DMS153 treated with DMSO at 0.1 percent for 48 hours (cell line): ENCODE data around the gene RNF112.

Source experiments
- DNase-seq: peaks from one replicate; lab custom pipeline; 2025; ENCODE audit not compliant: unreplicated experiment; lab: John Stamatoyannopoulos, UW

The RNF112 gene, protein sequence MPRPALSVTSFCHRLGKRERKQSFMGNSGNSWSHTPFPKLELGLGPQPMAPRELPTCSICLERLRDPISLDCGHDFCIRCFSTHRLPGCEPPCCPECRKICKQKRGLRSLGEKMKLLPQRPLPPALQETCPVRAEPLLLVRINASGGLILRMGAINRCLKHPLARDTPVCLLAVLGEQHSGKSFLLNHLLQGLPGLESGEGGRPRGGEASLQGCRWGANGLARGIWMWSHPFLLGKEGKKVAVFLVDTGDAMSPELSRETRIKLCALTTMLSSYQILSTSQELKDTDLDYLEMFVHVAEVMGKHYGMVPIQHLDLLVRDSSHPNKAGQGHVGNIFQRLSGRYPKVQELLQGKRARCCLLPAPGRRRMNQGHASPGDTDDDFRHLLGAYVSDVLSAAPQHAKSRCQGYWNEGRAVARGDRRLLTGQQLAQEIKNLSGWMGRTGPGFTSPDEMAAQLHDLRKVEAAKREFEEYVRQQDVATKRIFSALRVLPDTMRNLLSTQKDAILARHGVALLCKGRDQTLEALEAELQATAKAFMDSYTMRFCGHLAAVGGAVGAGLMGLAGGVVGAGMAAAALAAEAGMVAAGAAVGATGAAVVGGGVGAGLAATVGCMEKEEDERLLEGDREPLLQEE

GRCh38 chr17:19410875-19411620 is at the start of gene RNF112:
TSS of gene RNF112 (plus strand) at chr17:19411232. CDS start at chr17:19411409, 177 bp downstream.
- no peak for DNase-seq

- no peak for DNase-seq
Observed at GRCh38 chr17:19361326-19361725, 49.7 kb upstream of the RNF112 start.

GRCh38 chr17:19361944-19362276 is 49.1 kb upstream of the RNF112 start:
- DNase-seq = no peak

GRCh38 chr17:19362277-19363113 is 48.5 kb upstream of the RNF112 start, which contains the start of gene B9D1:
TSS of gene B9D1 (minus strand) at chr17:19362723. CDS start at chr17:19362569, 154 bp downstream.
- peak; percentile 41 for DNase-seq

DNA sequence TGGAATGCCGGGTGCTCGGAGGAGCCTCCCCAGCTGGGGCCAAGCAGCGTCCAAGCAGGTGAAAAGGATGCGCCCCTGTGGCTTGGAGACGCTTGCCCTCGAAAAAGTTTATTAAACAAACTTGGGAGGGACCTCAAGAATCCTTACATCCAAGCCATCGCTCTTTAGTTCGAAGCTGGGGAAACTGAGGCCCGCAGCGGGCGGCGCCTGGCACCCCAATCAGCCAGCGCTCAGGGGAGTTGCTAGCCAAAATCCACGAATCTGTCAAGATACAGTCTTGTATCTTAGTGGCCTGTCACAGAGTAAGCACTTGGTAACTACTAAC is 48.0 kb upstream of the RNF112 start:
- no peak for DNase-seq

DNA sequence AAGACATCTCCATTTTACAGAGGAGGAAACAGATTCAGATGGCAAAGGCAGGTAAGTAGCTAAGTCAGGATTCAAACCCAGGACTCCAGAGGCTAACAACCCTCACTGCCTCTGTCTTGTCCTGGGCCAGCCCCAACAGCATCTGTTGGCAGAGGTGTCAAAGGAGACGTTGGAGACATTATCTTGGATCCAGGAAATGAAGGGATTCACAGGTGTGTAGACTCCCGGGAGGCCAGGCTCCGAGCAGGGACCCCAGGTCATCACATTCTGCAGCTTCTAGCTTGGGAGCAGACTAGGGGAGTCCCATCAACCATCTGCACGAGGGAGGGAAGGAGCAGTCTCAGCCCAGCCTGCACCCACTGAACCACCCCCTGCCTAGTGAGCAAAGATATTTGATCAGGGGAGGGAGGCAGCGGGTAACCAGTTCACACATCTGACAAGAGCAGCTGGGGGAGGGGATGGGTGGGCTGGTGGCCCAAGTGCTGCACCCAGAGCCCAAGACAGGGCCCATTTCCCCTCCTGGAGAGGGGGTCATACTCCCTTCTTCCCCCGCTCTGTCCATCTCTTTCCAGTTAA is 47.5 kb upstream of the RNF112 start:
- DNase-seq = no peak

GRCh38 chr17:19364699-19365498 is 46.1 kb upstream of the RNF112 start:
- no peak for DNase-seq

GRCh38 chr17:19365499-19365817 is 45.6 kb upstream of the RNF112 start:
- no peak for DNase-seq

DNA sequence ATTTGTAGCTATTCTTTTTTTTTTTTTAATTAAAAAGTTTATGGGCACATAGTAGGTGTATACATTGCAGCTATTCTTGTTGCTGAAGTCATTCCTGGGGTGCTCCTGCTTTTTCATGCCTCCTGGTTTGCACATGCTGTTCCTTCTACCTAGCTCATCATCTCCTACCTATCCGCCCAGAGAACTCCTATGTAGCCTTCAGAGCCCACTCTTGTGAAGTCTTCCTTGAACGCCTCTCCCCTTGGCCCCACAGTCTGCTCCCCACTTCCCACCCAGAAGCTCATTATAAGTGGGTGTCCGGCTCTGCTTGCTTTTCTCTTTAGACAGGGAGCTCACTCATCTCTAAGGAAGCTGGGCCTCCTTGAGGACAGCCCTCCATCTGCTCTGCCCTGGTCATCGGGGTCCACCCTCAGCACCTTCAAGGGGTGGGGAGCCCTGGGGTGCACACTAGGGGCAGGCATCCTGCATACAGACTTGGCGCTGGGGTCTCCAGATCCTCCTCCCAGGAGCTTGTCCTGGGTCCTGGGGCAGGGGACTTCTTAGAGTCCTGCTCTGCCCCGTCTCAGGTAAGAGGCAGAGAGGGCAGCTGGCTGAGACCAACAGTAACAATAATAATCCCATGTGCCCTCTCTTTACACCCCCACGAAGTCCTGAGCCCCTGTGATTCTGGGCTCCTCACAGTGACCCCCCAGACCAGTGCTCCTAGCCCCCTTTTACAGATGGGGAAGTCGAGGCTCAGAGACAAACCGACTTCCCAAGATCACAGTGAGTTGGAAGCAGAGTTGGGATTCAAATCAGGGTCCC is 45.0 kb upstream of the RNF112 start:
- no peak for DNase-seq

- no peak for DNase-seq
Observed at GRCh38 chr17:19366637-19366972, 44.4 kb upstream of the RNF112 start.

DNA sequence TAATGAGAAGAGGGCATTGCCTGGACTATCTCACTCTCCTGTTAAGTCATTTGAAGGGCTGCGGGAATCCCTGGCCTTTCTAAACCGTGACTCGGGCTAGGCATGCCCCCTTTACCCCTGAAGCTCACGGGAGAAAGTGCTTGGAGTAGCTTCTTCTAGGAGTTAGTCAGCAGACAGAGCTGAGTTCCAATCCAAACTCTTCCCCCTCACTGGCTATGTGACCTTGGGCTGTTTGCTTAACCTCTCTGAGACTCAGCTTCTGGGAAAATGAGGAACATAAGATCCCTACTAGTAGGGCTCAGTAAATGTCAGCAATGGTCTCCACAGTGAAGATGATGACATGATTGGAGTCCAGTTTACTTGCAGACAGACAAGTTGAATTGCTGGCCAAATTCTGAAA is 42.8 kb upstream of the RNF112 start:
- no peak for DNase-seq

DNA sequence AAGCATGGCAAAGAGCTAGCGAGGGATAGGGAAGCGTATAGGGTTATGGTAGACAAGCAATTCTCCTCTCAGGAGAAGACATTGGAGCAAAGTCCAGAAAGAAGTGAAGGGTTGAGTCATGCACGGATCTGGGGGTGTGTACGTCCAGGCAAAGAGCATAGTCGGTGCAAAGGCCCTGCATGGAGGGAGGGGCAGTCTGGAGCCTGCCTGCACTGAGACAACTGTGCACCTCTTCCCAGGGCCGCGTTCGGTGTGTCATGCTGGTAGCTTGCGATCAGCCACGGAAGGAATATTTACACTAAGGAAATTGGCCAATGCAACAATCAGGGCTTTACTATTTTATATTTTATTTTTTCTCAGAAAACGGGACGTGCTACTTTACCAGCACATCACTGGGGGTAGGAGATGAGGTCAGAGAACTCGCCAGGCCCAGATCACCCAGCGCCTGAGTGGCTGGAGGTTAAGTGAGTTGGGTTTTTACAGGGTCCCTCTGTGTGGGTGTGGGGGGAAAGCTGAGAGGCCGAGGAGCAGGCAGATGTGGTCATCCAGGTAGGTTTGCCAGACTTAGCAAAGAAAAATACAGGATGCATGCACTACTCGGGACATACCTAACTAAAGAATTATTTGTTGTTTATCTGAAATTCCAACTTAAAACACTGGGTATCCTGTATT is 41.8 kb upstream of the RNF112 start:
- no peak for DNase-seq

GRCh38 chr17:19369846-19370492 is 41.1 kb upstream of the RNF112 start:
- no peak for DNase-seq

DNA sequence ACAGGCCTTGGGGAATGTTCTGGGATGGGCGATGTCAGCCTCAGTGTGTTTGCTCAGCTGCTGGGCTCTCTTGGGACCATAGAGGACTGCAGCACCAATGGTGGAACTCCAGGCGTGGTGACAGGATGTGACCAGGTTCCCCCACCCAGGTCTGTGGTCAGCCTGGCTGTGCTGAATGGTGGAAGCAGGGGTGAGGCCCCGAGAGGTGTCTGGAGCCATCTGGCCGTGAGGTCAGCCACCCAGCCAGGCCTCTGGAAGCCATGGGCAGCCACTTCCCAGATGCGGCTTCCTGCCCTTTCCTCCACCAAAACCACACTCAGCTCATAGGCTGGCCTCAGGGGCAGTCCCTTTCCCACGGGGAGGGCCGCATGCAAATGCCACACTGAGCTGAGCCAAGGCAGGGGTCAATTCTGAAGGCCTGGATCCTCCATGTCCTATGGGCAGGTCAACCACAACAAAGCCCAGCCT is 40.5 kb upstream of the RNF112 start:
- no peak for DNase-seq

GRCh38 chr17:19371259-19372010 is 39.6 kb upstream of the RNF112 start:
- no peak for DNase-seq

DNA sequence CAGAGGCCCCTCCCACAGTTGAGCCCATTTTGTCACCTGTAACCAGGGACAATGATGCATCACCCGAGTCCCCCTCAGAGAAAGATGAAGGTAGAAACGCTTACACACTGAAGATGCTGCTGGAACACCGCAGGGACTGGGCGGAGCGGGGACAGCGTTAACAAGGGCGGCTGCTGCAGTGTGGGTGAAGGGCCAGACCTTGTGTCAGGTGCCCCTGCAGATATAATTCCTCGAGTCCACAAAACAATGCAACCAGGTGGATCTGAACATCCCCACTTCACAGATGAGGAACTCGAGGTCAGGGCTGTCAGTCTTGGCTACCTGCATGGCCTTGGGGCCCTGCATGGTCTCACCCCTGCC is 39.0 kb upstream of the RNF112 start:
- no peak for DNase-seq

GRCh38 chr17:19372439-19372838 is 38.6 kb upstream of the RNF112 start:
- DNase-seq = no peak
